Heart left ventricle (tissue), 16 donors: Measurements from ENCODE around the gene ZSCAN20. TPM values are rescaled to one million over a fixed set of nuclear protein-coding genes. Genes with fewer than 3 reads are reported as not detected.
A peak's percentile ranks its signal among the peaks of the same experiment; 100 is the strongest.

Experiments
- ATAC-seq, 4 donors: fragments of 200-7000 bp; cut with Tn5 transposase; one replicate each; pipeline ENCODE4 v1.9.1; 2020 to 2022; ENCODE audit warnings: moderate library complexity in 4 of 4, mild to moderate bottlenecking in 3 of 4, moderate number of reproducible peaks in 1 of 4
- DNase-seq, 5 donors: peaks; one replicate each; pipeline ENCODE4 v3.0.0-alpha.2; 2020
- H3K27ac ChIP-seq, 12 donors: fragments of 200-600 bp; sonication (generic) in 4 of 12; one replicate each; pipeline versions ENCODE4 v1.5.0 to v1.8.0; 2016 to 2022; ENCODE audit warnings: mild to moderate bottlenecking in 2 of 12
- H3K27me3 ChIP-seq, 9 donors: fragments of 200-600 bp; sonication (generic) in 2 of 9; one replicate each; pipeline versions ENCODE4 v1.5.1 to v1.8.0; 2016 to 2022; ENCODE audit warnings: mild to moderate bottlenecking in 3 of 9
- H3K36me3 ChIP-seq, 9 donors: fragments of 200-600 bp; sonication (generic) in 2 of 9; one replicate each; pipeline versions ENCODE4 v1.5.0 to v1.8.0; 2018 to 2022; ENCODE audit warnings: mild to moderate bottlenecking in 2 of 9
- H3K4me1 ChIP-seq, 12 donors: fragments of 200-600 bp; sonication (generic) in 4 of 12; one replicate each; pipeline versions ENCODE4 v1.5.0 to v1.8.0; 2016 to 2022; ENCODE audit warnings: mild to moderate bottlenecking in 3 of 12
- H3K4me3 ChIP-seq, 12 donors: fragments of 200-600 bp; sonication (generic) in 4 of 12; one replicate each; pipeline versions ENCODE4 v1.5.0 to v1.8.0; 2017 to 2022; ENCODE audit warnings: mild to moderate bottlenecking in 9 of 12, moderate library complexity in 4 of 12
- H3K9me3 ChIP-seq, 12 donors: fragments of 200-600 bp; sonication (generic) in 4 of 12; one replicate each; pipeline versions ENCODE4 v1.5.0 to v1.8.0; 2016 to 2022; ENCODE audit warnings: mild to moderate bottlenecking in 1 of 12
- CTCF ChIP-seq, 12 donors: fragments of 200-600 bp; sonication (generic) in 4 of 12; IDR thresholded peaks; one replicate each; pipeline versions ENCODE4 v1.5.0 to v1.8.0; 2018 to 2022; ENCODE audit warnings: antibody characterized with exemption in 12 of 12, mild to moderate bottlenecking in 5 of 12
- POLR2A ChIP-seq, 2 donors: fragments of 450-650 bp; IDR thresholded peaks; one replicate each; pipeline ENCODE4 v1.6.1; 2017; ENCODE audit warnings: antibody characterized with exemption in 2 of 2, mild to moderate bottlenecking in 2 of 2, moderate library complexity in 2 of 2
- whole genome bisulfite sequencing, 4 donors: extraction: QIAGEN DNeasy Blood & Tissue Kit in 2 of 4; methylation state at CpG; one replicate each; pipeline versions ENCODE4 v1.1.5 to v1.1.7; 2013 to 2018; 5-methylcytosine and 5-hydroxymethylcytosine counted together
- intact Hi-C, 10 donors: fragments of 100-400 bp; cut with DNase I; formaldehyde crosslinking; loops; one replicate each; pipeline versions ENCODE4 v1.11.1 to v1.14.2; 2022
- polyA plus RNA-seq, 2 donors: library from polyadenylated mRNA; stranded (reverse); fragments of 200-250 nt; gene quantifications; one replicate each; pipeline ENCODE4 v1.2.3, GENCODE V29; 2013
- total RNA-seq, 9 donors: library from RNA; depleted of rRNA in 2 of 9; stranded (reverse); fragments of >200 nt in 2 of 9; fragmentation: NEBNext Ultra II Directional in 3 of 9; extraction: Animal tissue kit (Norgen Biotek cat#: 25700) in 3 of 9; gene quantifications; one replicate each; pipeline versions ENCODE4 v1.1.0 to v1.2.4, GENCODE V29; 2016 to 2023
- donor health status: ischemic (EF 13 %, LVEDD 7.1; RV severe dilation, severe dysfunction).
- donor health status: healthy with polysubstance abuse.
- donor health status: DM: no; HTN: yes; CAD: no.
- donor health status: DM: no; HTN: no; CAD: no.
- donor health status: ischemic (EF 25% LVEDD 6.9; RV normal size, moderate dysfunction).
- donor health status: ischemic (EF 25% LVEDD 5.7; RV mildly dilated, moderate dysfunction).
- donor health status: healthy.
- donor health status: DM: yes; HTN: yes; CAD: no.
- donor health status: ischemic (EF 35%, LVEDD 5.7; RV mildly dilated, moderate dysfunction).
- donor health status: nonischemic (EF 11% LVEDD 7.7; RV severe dilation, severe dysfunction).
- donor health status: DM: yes; HTN: yes; CAD: no.
- donor health status: PGD.
- donor health status: ischemic (EF 29% LVEDD 5.4; RV normal size, mild dysfunction).
- donor health status: nonischemic (EF 23%, LVEDD 6.1; RV moderate dilation, normal function).

ZSCAN20 gene
- total and polyA plus RNA-seq, 11 donors = 1.4 to 8.8 (median 6.0) TPM

- Histone ChIP-seq H3K4me3 (no peak overlapping the region), H3K27me3 (no peaks in the 10 kb centered on the region), H3K9me3 (peaks cover 0 to 4% (median 0%) of the 10 kb centered on the region in 12 donors), H3K4me1 (peaks cover 0 to 15% (median 7%) of the 10 kb centered on the region in 12 donors), H3K27ac (no peak overlapping the region), H3K36me3 (no peaks in the 10 kb centered on the region)
- no peak for ATAC-seq
- DNase-seq = no peak
- TF ChIP-seq CTCF (IDR thresholded peaks at IDR 0.05) = no peak
- intact Hi-C loops = loop anchor here in 1 of 10 donors (10.0 kb wide), 1 partner anchor 62 kb away; no protein-coding TSS in a partner anchor
- 89 to 94% (median 92%) methylated on average over 6 of the region's 6 CpGs for WGBS, 4 donors
Measured at GRCh38 chr1:33512226-33513011, 40.0 kb downstream of the ZSCAN20 start.

DNA sequence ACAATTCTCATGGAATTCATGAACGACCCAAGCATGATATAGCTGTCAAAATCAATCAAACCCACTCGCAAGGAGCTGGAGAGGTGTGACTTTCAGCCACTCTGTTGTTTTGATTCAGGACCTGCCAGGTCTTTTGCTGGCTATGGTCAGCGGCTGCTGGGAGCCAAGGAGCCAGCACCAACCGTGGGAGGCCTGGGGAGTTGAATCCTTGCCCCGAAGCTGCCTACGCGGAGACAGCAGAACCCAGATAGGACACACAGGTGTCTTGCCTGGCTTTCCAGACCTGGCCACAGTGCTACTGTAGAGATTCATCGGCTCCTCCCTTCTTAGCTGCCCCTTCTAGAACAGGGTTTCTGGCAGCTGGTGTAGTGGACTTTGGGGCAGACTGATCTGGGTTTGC is 42.7 kb downstream of the ZSCAN20 start:
- TF ChIP-seq CTCF (IDR thresholded peaks at IDR 0.05) (no peak), POLR2A (IDR thresholded peaks at IDR 0.05) (no peak)
- Histone ChIP-seq H3K4me1 (peaks cover 0 to 15% (median 7%) of the 10 kb centered on the region in 12 donors), H3K4me3 (no peak overlapping the region), H3K9me3 (no peaks in the 10 kb centered on the region), H3K27ac (peak overlapping the region in 5 of 12 donors; percentile 4 to 55 (median 34)), H3K36me3 (no peaks in the 10 kb centered on the region), H3K27me3 (no peaks in the 10 kb centered on the region)
- 49 to 65% (median 62%) methylated on average over 8 of the region's 8 CpGs for WGBS, 4 donors
- DNase-seq (no peak), ATAC-seq (peak; percentile 33 to 49 (median 42))
- intact Hi-C loops = loop anchor here in 1 of 10 donors (10.0 kb wide), 1 partner anchor 60 kb away; no protein-coding TSS in a partner anchor

GRCh38 chr1:33515607-33516006 is 43.2 kb downstream of the ZSCAN20 start:
- DNase-seq = peak; percentile 44 to 71 (median 67)
- 53 to 79% (median 61%) methylated on average over 2 of the region's 2 CpGs for WGBS, 4 donors

More at GRCh38 chr1:33515607-33516006, 43.2 kb downstream of the ZSCAN20 start:
- Histone ChIP-seq H3K4me3 (no peak overlapping the region), H3K4me1 (peaks cover 0 to 15% (median 7%) of the 10 kb centered on the region in 12 donors), H3K9me3 (no peaks in the 10 kb centered on the region), H3K27me3 (no peaks in the 10 kb centered on the region), H3K27ac (peak overlapping the region in 6 of 12 donors; percentile 4 to 55 (median 34)), H3K36me3 (no peaks in the 10 kb centered on the region)
- intact Hi-C loops = loop anchor here in 1 of 10 donors (10.0 kb wide), 1 partner anchor 59 kb away; no protein-coding TSS in a partner anchor
- no peak for TF ChIP-seq CTCF (IDR thresholded peaks at IDR 0.05)
- no peak for TF ChIP-seq POLR2A (IDR thresholded peaks at IDR 0.05)
- peak; percentile 57 to 86 (median 75) for ATAC-seq
